ENCODE data around the gene TMEM244. TPM values are rescaled to one million over a fixed set of nuclear protein-coding genes. Genes with fewer than 3 reads are reported as not detected.

Gene TMEM244
- total and polyA plus RNA-seq, 2 of the 4 experiments (the other 2 are of a cell fraction): 0.21 to 0.36 TPM

GRCh38 chr6:129901910-129902309, 40.8 kb upstream of the TMEM244 start:
- Histone ChIP-seq H4K8ac (ENCODE audit: low read depth in 2 of 2, low read length in 2 of 2) (no peak overlapping the region), H2AK9ac (replicated peaks; ENCODE audit: low read depth, low read length, poor library complexity) (no peak overlapping the region), H3K4me2 (ENCODE audit: low read depth, low read length) (no peak overlapping the region), H3K56ac (ENCODE audit: extremely low read depth, insufficient read depth, low read length) (no peak overlapping the region), H2AFZ (replicated peaks; ENCODE audit: low read length, poor library complexity) (no peak overlapping the region), H3K9me3 (ENCODE audit: control insufficient read depth, insufficient read depth, low read length) (0 out of 2 replicates have a peak, but pooled peaks cover 2% of the 10 kb centered on the region), H3K18ac (ENCODE audit: low read depth, low read length) (no peak overlapping the region), H2BK120ac (ENCODE audit: low read depth, low read length) (no peak overlapping the region), H2BK20ac (ENCODE audit: low read depth, low read length) (no peak overlapping the region), H3K79me1 (ENCODE audit: low read depth in 1 of 2, low read length in 2 of 2) (no peaks in the 10 kb centered on the region), H3K4me3 (ENCODE audit: insufficient read depth, low read depth, low read length) (no peak overlapping the region), H3K27me3 (ENCODE audit: control insufficient read depth, insufficient read depth, low read length) (no peaks in the 10 kb centered on the region), H3K36me3 (ENCODE audit: control insufficient read depth, insufficient read depth, low read length) (no peaks in the 10 kb centered on the region), H4K5ac (ENCODE audit: low read depth, low read length) (no peak overlapping the region), H3K4ac (ENCODE audit: low read depth, low read length) (no peak overlapping the region), H3K23ac (ENCODE audit: low read depth, low read length) (no peak overlapping the region), H3K9ac (ENCODE audit: low read depth, low read length) (no peak overlapping the region), H2BK15ac (ENCODE audit: low read depth, low read length) (no peak overlapping the region), H4K20me1 (ENCODE audit: insufficient read depth, low read length) (no peaks in the 10 kb centered on the region), H3K4me1 (ENCODE audit: control insufficient read depth, insufficient read depth, low read length) (no peaks in the 10 kb centered on the region), H2AK5ac (ENCODE audit: low read depth, low read length) (no peak overlapping the region), H3K14ac (replicated peaks; ENCODE audit: low read depth, low read length) (no peak overlapping the region), H3K27ac (ENCODE audit: insufficient read depth, low read length) (no peak overlapping the region), H2BK5ac (ENCODE audit: low read depth, low read length, poor library complexity, severe bottlenecking) (no peak overlapping the region), H4K91ac (ENCODE audit: insufficient read depth, low read depth, low read length) (no peak overlapping the region), H3K9me1 (ENCODE audit: insufficient read depth, low read length) (no peaks in the 10 kb centered on the region)
- dilution Hi-C loops (cut with HindIII; ENCODE audit: low sequenced_read_pairs, unreplicated experiment) (no loop called here), in situ Hi-C loops (cut with MboI; ENCODE audit: low sequenced_read_pairs) (no loop called here), intact Hi-C loops (cut with micrococcal nuclease) (no loop called here)
- no TSS peak for BruUV-seq (replicated peaks)
- ChIA-PET CTCF (interaction anchor here (0.6 to 1.0 kb wide), 3 partner anchors 12 to 1119 kb away, joined by 3 to 6 read pairs (median 6); no protein-coding TSS in a partner anchor), POLR2A (ENCODE audit: unreplicated experiment) (no interaction called here)
- ATAC-seq (ENCODE audit: low read depth) (no peak), DNase-seq (peak; percentile 23)
- no peak for TF ChIP-seq RCOR1 (IDR thresholded peaks at IDR 0.05; ENCODE audit: insufficient replicate concordance, low read length)
- TF ChIP-seq NFE2L2 (IDR thresholded peaks at IDR 0.05; ENCODE audit: low read depth, low read length): no peak
- TF ChIP-seq MAFK (IDR thresholded peaks at IDR 0.05; ENCODE audit: low read depth, low read length): no peak
- TF ChIP-seq SMC3 (IDR thresholded peaks at IDR 0.05; ENCODE audit: low read depth, low read length): no peak
- no peak for TF ChIP-seq CHD1 (IDR thresholded peaks at IDR 0.05; ENCODE audit: low read depth, low read length)
- no peak for TF ChIP-seq FOS (IDR thresholded peaks at IDR 0.05; ENCODE audit: low read depth, low read length)
- TF ChIP-seq POLR2A (IDR thresholded peaks at IDR 0.05; ENCODE audit: low read depth, low read length): no peak
- TF ChIP-seq CTCF (conservative IDR thresholded peaks at IDR 0.05; ENCODE audit: low read depth, low read length): no peak
- no peak for TF ChIP-seq MAZ (IDR thresholded peaks at IDR 0.05; ENCODE audit: borderline replicate concordance, low read depth, low read length)
- TF ChIP-seq, protein P1, sequence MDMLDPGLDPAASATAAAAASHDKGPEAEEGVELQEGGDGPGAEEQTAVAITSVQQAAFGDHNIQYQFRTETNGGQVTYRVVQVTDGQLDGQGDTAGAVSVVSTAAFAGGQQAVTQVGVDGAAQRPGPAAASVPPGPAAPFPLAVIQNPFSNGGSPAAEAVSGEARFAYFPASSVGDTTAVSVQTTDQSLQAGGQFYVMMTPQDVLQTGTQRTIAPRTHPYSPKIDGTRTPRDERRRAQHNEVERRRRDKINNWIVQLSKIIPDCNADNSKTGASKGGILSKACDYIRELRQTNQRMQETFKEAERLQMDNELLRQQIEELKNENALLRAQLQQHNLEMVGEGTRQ (IDR thresholded peaks at IDR 0.05; ENCODE audit: low read depth, low read length): no peak
- no peak for TF ChIP-seq CEBPB (IDR thresholded peaks at IDR 0.05; ENCODE audit: low read depth, low read length)
- no peak for TF ChIP-seq MXI1 (IDR thresholded peaks at IDR 0.05; ENCODE audit: borderline replicate concordance, low read depth, low read length)
- TF ChIP-seq, protein P2, sequence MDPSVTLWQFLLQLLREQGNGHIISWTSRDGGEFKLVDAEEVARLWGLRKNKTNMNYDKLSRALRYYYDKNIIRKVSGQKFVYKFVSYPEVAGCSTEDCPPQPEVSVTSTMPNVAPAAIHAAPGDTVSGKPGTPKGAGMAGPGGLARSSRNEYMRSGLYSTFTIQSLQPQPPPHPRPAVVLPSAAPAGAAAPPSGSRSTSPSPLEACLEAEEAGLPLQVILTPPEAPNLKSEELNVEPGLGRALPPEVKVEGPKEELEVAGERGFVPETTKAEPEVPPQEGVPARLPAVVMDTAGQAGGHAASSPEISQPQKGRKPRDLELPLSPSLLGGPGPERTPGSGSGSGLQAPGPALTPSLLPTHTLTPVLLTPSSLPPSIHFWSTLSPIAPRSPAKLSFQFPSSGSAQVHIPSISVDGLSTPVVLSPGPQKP (IDR thresholded peaks at IDR 0.05; ENCODE audit: borderline replicate concordance, low read depth, low read length): no peak
- no peak for TF ChIP-seq RFX5 (IDR thresholded peaks at IDR 0.05; ENCODE audit: low read depth, low read length)
- TF ChIP-seq BHLHE40 (IDR thresholded peaks at IDR 0.05; ENCODE audit: low read depth, low read length): no peak
- TF ChIP-seq RAD21 (IDR thresholded peaks at IDR 0.05; ENCODE audit: low read length): no peak

All from IMR-90 (cell line).